SK-N-SH (cell line): ENCODE data around the gene SETBP1. TPM values are rescaled to one million over a fixed set of nuclear protein-coding genes. Genes with fewer than 3 reads are reported as not detected.

Source experiments
- CTCF ChIA-PET: fragments of 300-600, 350-600 bp; formaldehyde crosslinking; extraction: SDS; loops from one replicate; lab custom pipeline; 2021; lab: Yijun Ruan, JAX
- POLR2A ChIA-PET: fragments of 350-600 bp; sonication (Branson Sonifier 250); formaldehyde crosslinking; extraction: SDS; loops from one replicate; lab custom pipeline; 2020; ENCODE audit warnings: antibody characterized with exemption, inconsistent platforms; lab: Yijun Ruan, JAX
- DNase-seq: peaks from one replicate; pipeline ENCODE4 v3.0.0; 2012
- H2AFZ ChIP-seq: fragments of 200-600 bp; sonication (generic); 2 replicates; pipeline ENCODE4 v1.8.1; 2016; ENCODE audit warnings: antibody characterized with exemption, mild to moderate bottlenecking, low read depth
- H3F3A ChIP-seq: fragments of 200-600 bp; sonication (generic); replicated peaks from 2 replicates; pipeline ENCODE3; 2016; ENCODE audit warnings: antibody characterized with exemption, mild to moderate bottlenecking; ENCODE audit not compliant: insufficient read depth
- H3K27ac ChIP-seq, 2 experiments: fragments of 200-500 bp in 1 of 2; fragments of 200-600 bp in 1 of 2; sonication (Bioruptor generic) in 1 of 2; sonication (generic), shearing (Covaris generic) in 1 of 2; 2 replicates each; pipeline versions ENCODE4 v1.5.1 to v1.6.1; 2014 to 2016; ENCODE audit warnings: low read depth in 2 of 2, inconsistent platforms in 1 of 2, low read length in 1 of 2, mild to moderate bottlenecking in 1 of 2, mixed read lengths in 1 of 2
- H3K27me3 ChIP-seq: fragments of 200-600 bp; sonication (generic), shearing (Covaris generic); 2 replicates; pipeline ENCODE4 v1.6.1; 2016; ENCODE audit warnings: mixed run types; ENCODE audit not compliant: insufficient read depth
- H3K36me3 ChIP-seq, 2 experiments: fragments of 200-500 bp in 1 of 2; fragments of 200-600 bp in 1 of 2; sonication (Bioruptor generic) in 1 of 2; sonication (generic) in 1 of 2; replicated peaks in 1 of 2; 2 replicates each; pipeline versions ENCODE3 to v1.5.1; 2014 to 2016; ENCODE audit warnings: low read length in 1 of 2, mild to moderate bottlenecking in 1 of 2; ENCODE audit not compliant: insufficient read depth in 2 of 2, control insufficient read depth in 1 of 2
- H3K4me1 ChIP-seq, 2 experiments: fragments of 200-500 bp in 1 of 2; fragments of 200-600 bp in 1 of 2; sonication (Bioruptor generic) in 1 of 2; sonication (generic), shearing (Covaris generic) in 1 of 2; 2 replicates each; pipeline versions ENCODE4 v1.5.1 to v1.6.1; 2014 to 2016; ENCODE audit warnings: low read depth in 1 of 2, low read length in 1 of 2, mixed run types in 1 of 2; ENCODE audit not compliant: insufficient read depth in 2 of 2, control insufficient read depth in 1 of 2
- H3K4me2 ChIP-seq: fragments of 200-600 bp; sonication (generic), shearing (Covaris generic); 2 replicates; pipeline ENCODE4 v1.6.1; 2017; ENCODE audit warnings: mixed run types
- H3K4me3 ChIP-seq, 2 experiments: fragments of 200-500 bp in 1 of 2; fragments of 200-600 bp in 1 of 2; sonication (Bioruptor generic) in 1 of 2; sonication (generic), shearing (Covaris generic) in 1 of 2; 2 replicates each; pipeline versions ENCODE4 v1.5.1 to v1.8.1; 2014 to 2016; ENCODE audit warnings: low read depth in 2 of 2, inconsistent platforms in 1 of 2, low read length in 1 of 2, mild to moderate bottlenecking in 1 of 2, mixed read lengths in 1 of 2, moderate library complexity in 1 of 2
- H3K79me2 ChIP-seq: fragments of 200-600 bp; sonication (generic); 2 replicates; pipeline ENCODE4 v1.8.1; 2017; ENCODE audit warnings: mild to moderate bottlenecking; ENCODE audit not compliant: insufficient read depth
- H3K9ac ChIP-seq: fragments of 200-600 bp; sonication (generic); 2 replicates; pipeline ENCODE4 v1.6.1; 2017; ENCODE audit warnings: mixed run types
- H3K9me2 ChIP-seq: fragments of 200-600 bp; sonication (generic); 2 replicates; pipeline ENCODE4 v1.6.1; 2017; ENCODE audit warnings: mixed run types
- H3K9me3 ChIP-seq: fragments of 200-600 bp; sonication (generic); 2 replicates; pipeline ENCODE4 v1.6.1; 2017; ENCODE audit warnings: mixed run types, mild to moderate bottlenecking, moderate library complexity
- H4K20me1 ChIP-seq: fragments of 200-600 bp; sonication (generic); 2 replicates; pipeline ENCODE4 v1.6.1; 2017; ENCODE audit warnings: mild to moderate bottlenecking, mixed run types; ENCODE audit not compliant: insufficient read depth
- CHD2 ChIP-seq: fragments of 150-350 bp; IDR thresholded peaks from 2 replicates; pipeline ENCODE4 v1.6.1; 2018; ENCODE audit warnings: low read length; ENCODE audit not compliant: partially characterized antibody
- CTCF ChIP-seq: fragments of 200-600 bp; sonication (generic); IDR thresholded peaks from 2 replicates; pipeline ENCODE4 v1.6.1; 2017; ENCODE audit warnings: antibody characterized with exemption, mild to moderate bottlenecking, moderate library complexity
- EP300 ChIP-seq, 2 experiments: IDR thresholded peaks; 2 replicates each; pipeline versions ENCODE4 v1.4.0 to v1.6.1; 2012; ENCODE audit warnings: borderline replicate concordance in 1 of 2, low read depth in 1 of 2, low read length in 1 of 2
- EZH2phosphoT487 ChIP-seq: fragments of 200-600 bp; sonication (generic); IDR thresholded peaks from 2 replicates; pipeline ENCODE4 v1.6.1; 2017; ENCODE audit warnings: low read depth, mixed run types, mild to moderate bottlenecking, antibody characterized with exemption, moderate library complexity, borderline replicate concordance
- FOXM1 ChIP-seq: IDR thresholded peaks from 2 replicates; pipeline ENCODE4 v1.4.0; 2012; ENCODE audit warnings: low read depth, mild to moderate bottlenecking
- GABPA ChIP-seq: IDR thresholded peaks from 2 replicates; pipeline ENCODE4 v1.4.0; 2012; ENCODE audit warnings: low read depth, mild to moderate bottlenecking
- GATA2 ChIP-seq: sonication (generic); formaldehyde crosslinking; IDR thresholded peaks from 2 replicates; pipeline ENCODE4 v1.5.0; 2020; ENCODE audit warnings: mild to moderate bottlenecking, missing genetic modification reagents
- IRF3 ChIP-seq: fragments of 150-350 bp; IDR thresholded peaks from 2 replicates; pipeline ENCODE4 v1.6.1; 2016; ENCODE audit warnings: mild to moderate bottlenecking, low read depth, low read length
- MAX ChIP-seq: IDR thresholded peaks from 2 replicates; pipeline ENCODE4 v1.4.0; 2012; ENCODE audit warnings: low read depth
- MXI1 ChIP-seq: IDR thresholded peaks from 2 replicates; pipeline ENCODE4 v1.6.1; 2012; ENCODE audit warnings: mild to moderate bottlenecking, low read depth, low read length, improper control_type of control experiment
- PBX3 ChIP-seq: IDR thresholded peaks from 2 replicates; pipeline ENCODE4; 2012
- REST ChIP-seq: IDR thresholded peaks from 2 replicates; pipeline ENCODE4 v1.6.1; 2012; ENCODE audit warnings: mild to moderate bottlenecking, low read depth, low read length, moderate library complexity
- TAF1 ChIP-seq: IDR thresholded peaks from 2 replicates; pipeline ENCODE4 v1.6.1; 2012; ENCODE audit warnings: low read depth, mild to moderate bottlenecking, low read length, moderate library complexity, borderline replicate concordance
- TEAD4 ChIP-seq: IDR thresholded peaks from 2 replicates; pipeline ENCODE4 v1.4.0; 2012; ENCODE audit warnings: mild to moderate bottlenecking, borderline replicate concordance; ENCODE audit not compliant: insufficient read depth
- YY1 ChIP-seq: IDR thresholded peaks from 2 replicates; pipeline ENCODE4 v1.4.0; 2012; ENCODE audit warnings: low read depth, mild to moderate bottlenecking
- ZBTB33 ChIP-seq: IDR thresholded peaks from 2 replicates; pipeline ENCODE4 v1.4.0; 2012; ENCODE audit warnings: low read depth, borderline replicate concordance
- WGBS: methylation state at CpG from one replicate; pipeline ENCODE4 v1.1.6; 2017; ENCODE audit warnings: low lambda C conversion rate; 5-methylcytosine and 5-hydroxymethylcytosine counted together
- polyA plus RNA-seq, 3 experiments: library from polyadenylated mRNA; depleted of rRNA; stranded (reverse); fragments of >200 nt; gene quantifications; 2 replicates each; pipeline ENCODE4 v1.2.3, GENCODE V29; 2012

The SETBP1 gene
- polyA plus RNA-seq, 1 of the 3 experiments (the other 2 are of a cell fraction) = 3.0 TPM

- TF ChIP-seq IRF3 (no peak), REST (peak; percentile 26; the same call in 1 of the 2 replicates), FOXM1 (no peak), MAX (peak; percentile 25; the same call in 1 of the 2 replicates), EP300 (IDR thresholded peaks at IDR 0.05; ENCODE audit: borderline replicate concordance in 1 of 2, low read depth in 1 of 2, low read length in 1 of 2) (no peak; a peak in 1 of 4 replicates), GATA2 (CRISPR knock-in tag) (no peak), CHD2 (no peak), TEAD4 (peak; percentile 36; the same call in 1 of the 2 replicates)
These were observed 1.4 kb upstream of the SETBP1 start (continued) for GRCh38 chr18:44679056-44679913.

- Histone ChIP-seq H3K36me3 (no peaks in the 10 kb centered on the region), H3K4me3 (peak overlapping the region in 1 of 2 experiments; percentile 86; a peak in 3 of 4 replicates), H3K9ac (peak overlapping the region; percentile 93; the same call in 1 of the 2 replicates), H3K4me2 (peak overlapping the region; percentile 93; the same call in 1 of the 2 replicates), H3K27me3 (no peaks in the 10 kb centered on the region), H3K9me3 (no peaks in the 10 kb centered on the region), H3K79me2 (peaks cover 32% of the 10 kb centered on the region), H4K20me1 (no peaks in the 10 kb centered on the region), H3K27ac (peak overlapping the region; percentile 70 to 94; a peak in 3 of 4 replicates), H3F3A (peaks cover 7% of the 10 kb centered on the region), H3K4me1 (peaks cover 22 to 26% of the 10 kb centered on the region in 2 experiments), H2AFZ (no peak overlapping the region), H3K9me2 (no peaks in the 10 kb centered on the region)
- 0% methylated on average over 9 of the region's 41 CpGs for WGBS
- ChIA-PET CTCF (interaction anchor here (0.6 to 1.5 kb wide), 2 partner anchors 258 to 704 kb away, joined by 3 read pairs; no protein-coding TSS in a partner anchor), POLR2A (no interaction called here)
- peak; percentile 82 for DNase-seq
- TF ChIP-seq ZBTB33 (no peak), IRF3 (no peak), TAF1 (no peak), PBX3 (no peak), MAX (peak; percentile 42), EZH2phosphoT487 (no peak), CTCF (no peak), YY1 (peak; percentile 67), GABPA (no peak), MXI1 (no peak)
These were observed 795 bp upstream of the SETBP1 start for GRCh38 chr18:44679914-44680272.
